ENCODE data around the gene CHRNB1. TPM values are rescaled to one million over a fixed set of nuclear protein-coding genes. Genes with fewer than 3 reads are reported as not detected.

The CHRNB1 gene
- total and polyA plus RNA-seq, 2 donors = 12.9 to 18.5 TPM

DNA sequence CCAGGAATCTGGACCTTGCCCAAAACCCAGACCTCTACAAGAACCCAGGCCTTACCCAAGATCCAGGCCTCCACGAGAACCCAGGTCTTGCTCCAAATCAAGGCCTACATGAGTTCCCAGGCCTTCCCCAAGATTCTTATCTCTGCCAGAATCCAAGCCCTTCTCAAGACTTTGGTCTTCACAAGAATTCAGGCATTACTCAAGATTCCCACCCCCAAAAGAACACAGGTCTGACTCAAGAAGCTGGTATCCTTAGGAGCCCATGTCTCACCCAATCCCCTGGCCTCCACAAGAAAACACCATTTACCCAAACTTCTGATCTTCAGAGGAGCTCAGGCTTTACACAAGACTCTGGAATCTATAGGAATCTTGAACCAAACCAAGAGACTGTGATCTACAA, 13.6 kb upstream of the CHRNB1 start:
- peaks cover 4 to 10% of the 10 kb centered on the region in 2 donors for H3K4me1 ChIP-seq (ENCODE audit: control insufficient read depth in 2 of 2, insufficient read depth in 2 of 2, low read length in 2 of 2)
- no peaks in the 10 kb centered on the region for H3K9me3 ChIP-seq (ENCODE audit: control insufficient read depth in 2 of 2, insufficient read depth in 1 of 2, low read length in 1 of 2)
- no peak overlapping the region for H3K4me3 ChIP-seq (ENCODE audit: low read length in 2 of 2)
- 97% methylated on average over 1 of the region's 1 CpG for whole genome bisulfite sequencing
- no peak overlapping the region for H3K27ac ChIP-seq (ENCODE audit: low read depth in 1 of 2, low read length in 1 of 2)
- peaks cover 0 to 8% of the 10 kb centered on the region in 2 donors for H3K27me3 ChIP-seq (ENCODE audit: control insufficient read depth in 2 of 2, insufficient read depth in 1 of 2, low read length in 1 of 2)
- H3K36me3 ChIP-seq (ENCODE audit: control insufficient read depth in 2 of 2, insufficient read depth in 2 of 2, low read length in 1 of 2) = no peaks in the 10 kb centered on the region
- no peak for DNase-seq (ENCODE audit: low read depth in 6 of 9, low spot score in 9 of 9)

DNA sequence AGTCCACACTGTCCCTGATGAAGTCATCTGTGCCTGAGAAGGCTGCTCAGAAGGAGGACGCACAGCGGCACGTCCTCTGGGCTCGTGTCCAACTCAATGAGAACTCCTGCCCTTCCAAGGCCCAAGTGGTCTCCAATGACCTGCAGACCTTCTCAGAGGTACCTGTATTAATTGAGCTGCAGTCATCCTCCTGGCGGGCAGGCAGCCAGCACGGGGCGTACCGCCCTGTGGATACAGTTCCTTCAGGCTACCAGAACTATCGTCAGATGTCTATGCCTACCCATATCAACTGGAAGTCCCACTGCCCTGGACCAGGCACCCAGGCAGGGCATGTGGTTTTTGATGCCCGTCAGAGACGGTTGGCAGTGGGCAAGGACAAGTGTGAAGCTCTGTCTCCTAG, 12.6 kb upstream of the CHRNB1 start:
- Histone ChIP-seq H3K4me3 (ENCODE audit: low read length in 2 of 2) (no peak overlapping the region), H3K9me3 (ENCODE audit: control insufficient read depth in 2 of 2, insufficient read depth in 1 of 2, low read length in 1 of 2) (no peaks in the 10 kb centered on the region), H3K4me1 (ENCODE audit: control insufficient read depth in 2 of 2, insufficient read depth in 2 of 2, low read length in 2 of 2) (peaks cover 14 to 19% of the 10 kb centered on the region in 2 donors), H3K36me3 (ENCODE audit: control insufficient read depth in 2 of 2, insufficient read depth in 2 of 2, low read length in 1 of 2) (no peaks in the 10 kb centered on the region), H3K27ac (ENCODE audit: low read depth in 1 of 2, low read length in 1 of 2) (no peak overlapping the region), H3K27me3 (ENCODE audit: control insufficient read depth in 2 of 2, insufficient read depth in 1 of 2, low read length in 1 of 2) (peaks cover 3 to 17% of the 10 kb centered on the region in 2 donors)
- DNase-seq (ENCODE audit: low read depth in 6 of 9, low spot score in 9 of 9) = no peak
- whole genome bisulfite sequencing = 98% methylated on average over 11 of the region's 11 CpGs

- H3K36me3 ChIP-seq (ENCODE audit: control insufficient read depth in 2 of 2, insufficient read depth in 2 of 2, low read length in 1 of 2) = no peaks in the 10 kb centered on the region
- H3K4me1 ChIP-seq (ENCODE audit: control insufficient read depth in 2 of 2, insufficient read depth in 2 of 2, low read length in 2 of 2) = peaks cover 26 to 54% of the 10 kb centered on the region in 2 donors
- H3K27ac ChIP-seq (ENCODE audit: low read depth in 1 of 2, low read length in 1 of 2) = peak overlapping the region; percentile 77 to 92
- H3K9me3 ChIP-seq (ENCODE audit: control insufficient read depth in 2 of 2, insufficient read depth in 1 of 2, low read length in 1 of 2) = no peaks in the 10 kb centered on the region
- DNase-seq (ENCODE audit: low read depth in 6 of 9, low spot score in 9 of 9) = peak in 3 of 9 donors; percentile 51 to 77 (median 62)
- H3K27me3 ChIP-seq (ENCODE audit: control insufficient read depth in 2 of 2, insufficient read depth in 1 of 2, low read length in 1 of 2) = peaks cover 39 to 51% of the 10 kb centered on the region in 2 donors
- H3K4me3 ChIP-seq (ENCODE audit: low read length in 2 of 2) = peak overlapping the region; percentile 49 to 75
- WGBS = 11% methylated on average over 49 of the region's 49 CpGs
These were observed 8.9 kb upstream of the CHRNB1 start for GRCh38 chr17:7435676-7436555.

DNA sequence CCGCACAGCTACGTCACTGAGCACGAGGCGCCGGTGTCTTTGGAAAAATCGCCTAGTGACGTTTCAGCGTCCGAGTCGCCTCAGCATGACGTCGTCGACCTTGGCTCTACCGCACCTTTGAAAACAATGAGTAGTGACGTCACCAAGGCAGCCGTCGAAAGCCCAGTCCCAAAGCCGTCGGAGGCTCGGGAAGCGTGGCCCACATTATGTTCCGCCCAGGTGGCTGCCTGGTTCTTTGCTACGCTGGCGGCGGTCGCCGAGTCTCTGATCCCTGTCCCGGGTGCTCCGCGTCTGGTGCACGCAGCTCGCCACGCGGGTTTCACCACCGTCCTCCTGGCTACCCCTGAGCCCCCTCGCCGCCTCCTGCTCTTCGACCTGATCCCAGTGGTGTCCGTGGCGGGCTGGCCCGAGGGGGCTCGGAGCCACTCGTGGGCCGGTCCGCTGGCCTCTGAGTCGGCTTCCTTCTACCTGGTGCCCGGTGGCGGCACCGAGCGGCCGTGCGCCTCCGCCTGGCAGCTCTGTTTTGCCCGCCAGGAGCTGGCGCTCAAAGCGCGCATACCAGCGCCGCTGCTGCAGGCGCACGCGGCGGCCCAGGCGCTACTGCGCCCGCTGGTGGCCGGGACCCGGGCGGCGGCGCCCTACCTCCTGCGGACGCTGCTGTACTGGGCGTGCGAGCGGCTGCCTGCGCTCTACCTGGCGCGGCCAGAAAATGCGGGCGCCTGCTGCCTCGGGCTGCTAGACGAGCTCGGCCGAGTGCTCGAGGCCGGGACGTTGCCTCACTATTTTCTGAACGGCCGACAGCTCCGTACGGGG, 8.1 kb upstream of the CHRNB1 start:
- Histone ChIP-seq H3K36me3 (ENCODE audit: control insufficient read depth in 2 of 2, insufficient read depth in 2 of 2, low read length in 1 of 2) (no peaks in the 10 kb centered on the region), H3K27me3 (ENCODE audit: control insufficient read depth in 2 of 2, insufficient read depth in 1 of 2, low read length in 1 of 2) (peaks cover 47 to 60% of the 10 kb centered on the region in 2 donors), H3K4me1 (ENCODE audit: control insufficient read depth in 2 of 2, insufficient read depth in 2 of 2, low read length in 2 of 2) (peaks cover 26 to 58% of the 10 kb centered on the region in 2 donors), H3K9me3 (ENCODE audit: control insufficient read depth in 2 of 2, insufficient read depth in 1 of 2, low read length in 1 of 2) (no peaks in the 10 kb centered on the region), H3K27ac (ENCODE audit: low read depth in 1 of 2, low read length in 1 of 2) (peak overlapping the region; percentile 55 to 74), H3K4me3 (ENCODE audit: low read length in 2 of 2) (peak overlapping the region; percentile 39 to 75)
- DNase-seq (ENCODE audit: low read depth in 6 of 9, low spot score in 9 of 9) = peak in 8 of 9 donors; percentile 43 to 90 (median 76)
- WGBS = 21% methylated on average over 92 of the region's 92 CpGs

DNA sequence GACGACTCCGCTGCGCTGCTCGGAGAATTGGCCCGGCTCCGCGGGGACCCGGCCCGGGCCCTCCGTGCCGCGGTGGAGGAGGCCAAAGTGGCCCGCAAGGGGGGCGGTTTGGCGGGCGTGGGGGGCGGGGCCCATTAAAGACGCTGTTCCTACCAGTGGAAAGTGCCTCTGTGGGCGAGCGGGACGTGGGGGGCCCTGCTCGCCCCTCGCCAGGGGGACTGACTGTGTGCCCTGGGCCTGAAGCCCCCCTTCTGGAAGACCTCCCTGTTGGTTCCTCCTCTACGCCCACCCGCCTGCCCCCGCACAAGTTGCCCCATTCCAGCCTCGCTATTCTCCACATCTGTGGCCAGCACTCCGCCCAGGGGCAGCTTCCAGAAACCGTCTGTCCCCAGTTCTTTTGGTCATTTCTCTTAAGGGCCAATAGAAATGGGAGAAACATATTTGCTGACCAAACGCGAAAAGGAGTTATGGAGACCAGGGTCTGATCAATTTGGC, 7.4 kb upstream of the CHRNB1 start:
- no peak overlapping the region for H3K27ac ChIP-seq (ENCODE audit: low read depth in 1 of 2, low read length in 1 of 2)
- peaks cover 49 to 66% of the 10 kb centered on the region in 2 donors for H3K27me3 ChIP-seq (ENCODE audit: control insufficient read depth in 2 of 2, insufficient read depth in 1 of 2, low read length in 1 of 2)

GRCh38 chr17:7437950-7438614, 6.8 kb upstream of the CHRNB1 start:
- Histone ChIP-seq H3K9me3 (ENCODE audit: control insufficient read depth in 2 of 2, insufficient read depth in 1 of 2, low read length in 1 of 2) (no peaks in the 10 kb centered on the region), H3K27ac (ENCODE audit: low read depth in 1 of 2, low read length in 1 of 2) (no peak overlapping the region), H3K4me1 (ENCODE audit: control insufficient read depth in 2 of 2, insufficient read depth in 2 of 2, low read length in 2 of 2) (peaks cover 26 to 58% of the 10 kb centered on the region in 2 donors), H3K27me3 (ENCODE audit: control insufficient read depth in 2 of 2, insufficient read depth in 1 of 2, low read length in 1 of 2) (peaks cover 52 to 73% of the 10 kb centered on the region in 2 donors), H3K4me3 (ENCODE audit: low read length in 2 of 2) (peak overlapping the region; percentile 19 to 43), H3K36me3 (ENCODE audit: control insufficient read depth in 2 of 2, insufficient read depth in 2 of 2, low read length in 1 of 2) (no peaks in the 10 kb centered on the region)
- peak in 3 of 9 donors; percentile 39 to 66 (median 45) for DNase-seq (ENCODE audit: low read depth in 6 of 9, low spot score in 9 of 9)
- 12% methylated on average over 48 of the region's 48 CpGs for WGBS

More for the DNA sequence above, 7.4 kb upstream of the CHRNB1 start:
- WGBS = 50% methylated on average over 31 of the region's 31 CpGs
- DNase-seq (ENCODE audit: low read depth in 6 of 9, low spot score in 9 of 9) = no peak
- Histone ChIP-seq H3K4me3 (ENCODE audit: low read length in 2 of 2) (peak overlapping the region; percentile 6 to 39), H3K4me1 (ENCODE audit: control insufficient read depth in 2 of 2, insufficient read depth in 2 of 2, low read length in 2 of 2) (peaks cover 26 to 58% of the 10 kb centered on the region in 2 donors), H3K36me3 (ENCODE audit: control insufficient read depth in 2 of 2, insufficient read depth in 2 of 2, low read length in 1 of 2) (no peaks in the 10 kb centered on the region), H3K9me3 (ENCODE audit: control insufficient read depth in 2 of 2, insufficient read depth in 1 of 2, low read length in 1 of 2) (no peaks in the 10 kb centered on the region)

DNA sequence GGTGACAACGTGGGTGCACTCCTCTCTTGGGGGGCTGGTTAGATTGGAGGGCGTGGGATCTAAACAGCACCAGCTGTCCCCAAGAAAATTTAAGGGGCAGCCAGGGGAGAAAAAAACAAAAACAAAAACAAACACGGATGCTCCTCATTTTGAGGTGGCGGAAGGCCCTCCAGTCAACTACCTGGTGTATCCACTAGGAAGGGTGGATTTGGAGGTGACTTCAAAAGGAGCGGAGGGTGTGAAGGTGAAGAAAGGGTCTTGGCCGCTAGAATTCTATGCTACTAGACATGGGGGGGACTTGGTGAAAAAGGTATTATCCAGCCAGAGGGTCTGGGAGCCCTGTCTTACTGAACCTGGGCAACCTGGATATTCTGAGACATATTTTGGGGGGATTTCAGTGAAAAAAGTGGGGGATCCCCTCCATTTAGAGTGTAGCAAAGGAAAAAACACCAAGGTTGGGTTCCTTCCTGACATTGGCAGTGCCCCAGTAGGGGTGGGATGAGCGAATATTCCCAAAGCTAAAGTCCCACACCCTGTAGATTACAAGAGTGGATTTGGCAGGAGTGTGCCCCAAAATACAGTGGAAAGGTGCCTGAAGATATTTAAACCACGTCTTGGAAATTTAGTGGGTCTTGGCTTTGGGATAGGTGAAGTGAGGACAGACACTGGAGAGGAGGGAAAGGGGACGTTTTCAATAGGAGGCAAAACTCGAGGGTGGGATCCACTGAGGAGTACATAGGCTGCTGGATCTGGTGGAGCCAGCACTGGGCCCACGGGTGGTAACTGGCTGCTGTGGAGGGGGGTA, 6.0 kb upstream of the CHRNB1 start:
- peaks cover 26 to 58% of the 10 kb centered on the region in 2 donors for H3K4me1 ChIP-seq (ENCODE audit: control insufficient read depth in 2 of 2, insufficient read depth in 2 of 2, low read length in 2 of 2)
- no peak for DNase-seq (ENCODE audit: low read depth in 6 of 9, low spot score in 9 of 9)
- WGBS = 50% methylated on average over 11 of the region's 11 CpGs
- no peak overlapping the region for H3K27ac ChIP-seq (ENCODE audit: low read depth in 1 of 2, low read length in 1 of 2)
- peak overlapping the region; percentile 19 to 43 for H3K4me3 ChIP-seq (ENCODE audit: low read length in 2 of 2)
- H3K9me3 ChIP-seq (ENCODE audit: control insufficient read depth in 2 of 2, insufficient read depth in 1 of 2, low read length in 1 of 2) = no peaks in the 10 kb centered on the region
- no peaks in the 10 kb centered on the region for H3K36me3 ChIP-seq (ENCODE audit: control insufficient read depth in 2 of 2, insufficient read depth in 2 of 2, low read length in 1 of 2)
- H3K27me3 ChIP-seq (ENCODE audit: control insufficient read depth in 2 of 2, insufficient read depth in 1 of 2, low read length in 1 of 2) = peaks cover 56 to 81% of the 10 kb centered on the region in 2 donors

DNA sequence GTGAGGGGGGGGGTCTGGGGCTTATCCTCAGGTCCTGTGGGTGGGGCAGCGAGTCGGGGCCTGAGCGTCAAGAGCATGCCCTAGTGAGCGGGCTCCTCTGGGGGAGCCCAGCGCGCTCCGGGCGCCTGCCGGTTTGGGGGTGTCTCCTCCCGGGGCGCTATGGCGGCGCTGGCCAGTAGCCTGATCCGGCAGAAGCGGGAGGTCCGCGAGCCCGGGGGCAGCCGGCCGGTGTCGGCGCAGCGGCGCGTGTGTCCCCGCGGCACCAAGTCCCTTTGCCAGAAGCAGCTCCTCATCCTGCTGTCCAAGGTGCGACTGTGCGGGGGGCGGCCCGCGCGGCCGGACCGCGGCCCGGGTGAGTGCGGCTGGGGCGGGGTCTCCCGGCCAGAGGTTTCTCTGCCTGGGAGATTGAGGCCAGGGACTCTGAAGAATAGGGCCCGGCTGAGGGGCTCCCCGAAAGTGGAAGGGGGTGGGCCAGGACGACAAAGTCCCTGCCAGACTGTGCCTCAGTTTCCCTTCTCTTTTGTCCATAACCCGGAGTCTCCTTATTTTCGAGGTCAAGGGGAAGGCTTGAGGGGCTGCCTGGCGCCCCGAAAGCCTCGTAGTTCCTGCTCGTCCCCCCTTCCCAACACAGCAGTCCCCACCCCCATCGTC, 5.3 kb upstream of the CHRNB1 start, which contains the start of gene FGF11:
FGF11 (plus strand) TSS at position 51 of the 651 bp plus-strand sequence; CDS start at position 160, 109 bp downstream.
- H3K4me3 ChIP-seq (ENCODE audit: low read length in 2 of 2) = peak within 1 kb of the TSS; percentile 25 to 43
- H3K27ac ChIP-seq (ENCODE audit: low read depth in 1 of 2, low read length in 1 of 2) = no peak within 1 kb of the TSS
- no peaks in the 10 kb centered on the region for H3K9me3 ChIP-seq (ENCODE audit: control insufficient read depth in 2 of 2, insufficient read depth in 1 of 2, low read length in 1 of 2)
- peaks cover 60 to 88% of the 10 kb centered on the region in 2 donors for H3K27me3 ChIP-seq (ENCODE audit: control insufficient read depth in 2 of 2, insufficient read depth in 1 of 2, low read length in 1 of 2)
- WGBS = 5% methylated on average over 50 of the region's 50 CpGs
- no peaks in the 10 kb centered on the region for H3K36me3 ChIP-seq (ENCODE audit: control insufficient read depth in 2 of 2, insufficient read depth in 2 of 2, low read length in 1 of 2)
- H3K4me1 ChIP-seq (ENCODE audit: control insufficient read depth in 2 of 2, insufficient read depth in 2 of 2, low read length in 2 of 2) = peaks cover 33 to 64% of the 10 kb centered on the region in 2 donors
- no peak for DNase-seq (ENCODE audit: low read depth in 6 of 9, low spot score in 9 of 9)
